H54 (cell line): Measurements from ENCODE around the gene TLR10.
"Not testable (repeated sequence)": the region's sequence is repeated elsewhere in the genome, so short reads cannot be mapped to it uniquely, and the experiment has no call there.

ENCODE experiments used
- DNase-seq: peaks from one replicate; pipeline ENCODE4 v3.0.0; 2011; ENCODE audit warnings: low spot score, mixed read lengths; ENCODE audit not compliant: insufficient read length
- FAIRE-seq: peaks from 3 replicates; lab custom pipeline; 2011; peaks lifted over from hg19 to GRCh38; lab: Jason Lieb, UNC
- POLR2A ChIP-seq: IDR thresholded peaks from 2 replicates; pipeline ENCODE4 v1.6.1; 2011; ENCODE audit warnings: low read depth, mild to moderate bottlenecking, low read length

TLR10 gene

GRCh38 chr4:38782452-38783108, at the start of gene TLR10:
TLR10 (minus strand) TSS chr4:38782990; CDS start chr4:38775590, 7,400 bp downstream.
- no peak for DNase-seq
- TF ChIP-seq POLR2A, result no peak
- no peak for FAIRE-seq

GRCh38 chr4:38832206-38832605, 49.4 kb upstream of the TLR10 start:
- no peak for DNase-seq
- no peak for FAIRE-seq
- TF ChIP-seq POLR2A, result no peak

GRCh38 chr4:38831653-38832052, 48.9 kb upstream of the TLR10 start:
- no peak for TF ChIP-seq POLR2A

DNA sequence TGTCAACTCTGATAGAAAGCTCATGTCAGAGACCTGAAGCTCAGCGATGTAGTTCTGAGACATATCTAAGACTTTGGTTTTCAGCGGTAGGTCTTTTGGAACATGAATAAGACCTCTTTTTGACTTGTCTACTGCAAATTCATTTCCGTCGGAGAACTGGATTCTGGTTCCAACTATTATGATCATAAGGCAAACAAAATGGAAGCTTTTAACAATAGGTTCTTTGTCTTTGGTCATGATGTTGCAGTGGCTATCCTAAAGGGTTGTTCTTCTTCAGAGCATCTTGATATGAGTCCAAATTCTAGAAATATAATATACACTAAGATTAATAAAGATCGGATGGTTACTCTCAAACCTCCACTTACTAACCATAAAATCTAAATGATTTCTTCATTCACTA, 46.4 kb upstream of the TLR10 start:
- TF ChIP-seq POLR2A, result no peak
- DNase-seq, result no peak
- no peak for FAIRE-seq

More at GRCh38 chr4:38831653-38832052, 48.9 kb upstream of the TLR10 start:
- FAIRE-seq (no peak), DNase-seq (no peak)

DNA sequence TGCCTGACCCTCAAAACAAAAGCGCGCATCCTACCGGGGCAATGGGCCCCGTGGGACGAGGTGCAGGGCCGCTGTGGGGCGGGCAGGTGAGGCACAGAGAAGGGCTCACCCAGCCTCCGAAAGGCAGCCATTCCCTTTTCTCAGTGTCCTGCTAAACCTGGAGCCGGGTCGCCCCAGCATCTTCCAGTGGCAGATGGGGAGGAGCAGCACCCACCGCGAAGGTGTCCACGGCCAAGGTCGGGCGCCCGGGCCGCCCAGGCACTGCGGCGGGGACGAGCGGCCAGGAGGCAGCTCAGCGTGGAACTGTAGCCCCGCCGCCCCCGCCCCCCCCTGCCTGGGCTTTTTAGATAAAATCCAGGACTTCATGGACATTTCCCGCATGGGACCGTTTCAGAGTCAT, 41.0 kb upstream of the TLR10 start:
- DNase-seq, result no peak
- FAIRE-seq, result no peak
- no peak for TF ChIP-seq POLR2A

GRCh38 chr4:38822748-38823303, 40.0 kb upstream of the TLR10 start:
- no peak for TF ChIP-seq POLR2A
- FAIRE-seq (no peak), DNase-seq (no peak)

- DNase-seq, result no peak
- no peak for TF ChIP-seq POLR2A
- FAIRE-seq, result no peak
These were observed 38.9 kb upstream of the TLR10 start for GRCh38 chr4:38821739-38822138.

GRCh38 chr4:38820329-38821061, 37.7 kb upstream of the TLR10 start:
- no peak for FAIRE-seq
- no peak for DNase-seq
- no peak for TF ChIP-seq POLR2A

- FAIRE-seq (no peak), DNase-seq (no peak)
- no peak for TF ChIP-seq POLR2A
These were observed 36.8 kb upstream of the TLR10 start for GRCh38 chr4:38819569-38819968.

GRCh38 chr4:38818441-38818976, 35.7 kb upstream of the TLR10 start:
- TF ChIP-seq POLR2A, result no peak
- DNase-seq (no peak), FAIRE-seq (no peak)

- no peak for FAIRE-seq
These were observed 33.3 kb upstream of the TLR10 start for GRCh38 chr4:38815885-38816782.

DNA sequence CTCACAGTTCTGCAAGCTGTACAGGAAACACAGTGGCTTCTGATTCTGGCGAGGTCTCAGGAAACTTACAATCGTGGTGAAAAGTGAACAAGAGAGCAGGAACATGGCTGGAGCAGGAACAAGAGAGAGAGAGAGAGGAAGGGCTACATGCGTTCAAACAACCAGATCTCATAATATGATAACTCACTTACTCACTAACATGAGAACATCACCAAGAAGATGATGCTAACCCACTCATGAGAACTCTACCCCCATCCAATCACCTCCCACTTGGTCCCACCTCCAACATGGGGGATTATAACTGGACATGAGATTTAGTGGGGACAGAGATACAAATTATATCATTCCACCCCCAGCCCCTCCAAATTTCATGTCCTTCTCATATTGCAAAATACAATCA, 31.6 kb upstream of the TLR10 start:
- TF ChIP-seq POLR2A, result no peak
- DNase-seq (no peak), FAIRE-seq (no peak)

More at GRCh38 chr4:38815885-38816782, 33.3 kb upstream of the TLR10 start:
- no peak for DNase-seq
- no peak for TF ChIP-seq POLR2A

- FAIRE-seq, result no peak
- no peak for DNase-seq
- no peak for TF ChIP-seq POLR2A
These were observed 28.5 kb upstream of the TLR10 start for GRCh38 chr4:38811297-38811696.

DNA sequence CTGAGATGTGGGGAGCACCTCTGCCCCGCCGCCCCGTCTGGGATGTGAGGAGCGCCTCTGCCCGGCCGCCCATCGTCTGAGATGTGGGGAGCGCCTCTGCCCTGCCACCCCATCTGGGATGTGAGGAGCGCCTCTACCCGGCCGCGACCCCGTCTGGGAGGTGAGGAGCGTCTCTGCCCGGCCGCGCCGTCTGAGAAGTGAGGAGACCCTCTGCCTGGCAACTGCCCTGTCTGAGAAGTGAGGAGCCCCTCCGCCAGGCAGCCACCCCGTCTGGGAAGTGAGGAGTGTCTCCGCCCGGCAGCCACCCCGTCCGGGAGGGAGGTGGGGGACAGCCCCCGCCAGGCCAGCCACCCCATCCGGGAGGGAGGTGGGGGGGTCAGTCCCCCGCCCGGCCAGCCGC, 24.7 kb upstream of the TLR10 start:
- not testable (repeated sequence) for DNase-seq, FAIRE-seq

DNA sequence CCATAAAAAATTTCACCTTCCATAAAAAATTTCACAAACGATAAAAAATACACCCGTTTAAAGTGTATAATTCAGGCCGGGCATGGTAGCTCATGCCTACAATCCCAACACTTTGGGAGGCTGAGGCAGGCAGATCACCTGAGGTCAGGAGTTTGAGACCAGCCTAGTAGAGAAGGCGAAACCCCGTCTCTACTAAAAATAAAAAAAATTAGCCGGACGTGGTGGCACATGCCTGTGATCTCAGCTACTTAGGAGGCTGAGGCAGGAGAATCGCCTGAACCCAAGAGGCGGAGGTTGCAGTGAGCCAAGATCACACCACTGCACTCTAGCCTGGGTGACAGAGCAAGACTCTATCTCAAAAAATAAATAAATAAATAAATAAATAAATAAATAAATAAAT, 23.5 kb upstream of the TLR10 start:
- not testable (repeated sequence) for DNase-seq, FAIRE-seq
